HepG2 (cell line): ENCODE results near the gene PTPN18. TPM values are rescaled to one million over a fixed set of nuclear protein-coding genes. Genes with fewer than 3 reads are reported as not detected.

ENCODE experiments used
- AHR ChIP-seq: IDR thresholded peaks from 2 replicates; pipeline ENCODE4 v1.6.1; 2018; ENCODE audit warnings: missing genetic modification reagents, missing compliant biosample characterization
- ARNT2 ChIP-seq: sonication (generic); formaldehyde crosslinking; IDR thresholded peaks from 2 replicates; pipeline ENCODE4 v1.8.0; 2022; ENCODE audit warnings: mild to moderate bottlenecking, low read depth, missing genetic modification reagents, moderate library complexity
- ATF6 ChIP-seq: sonication (generic); formaldehyde crosslinking; conservative IDR thresholded peaks from 2 replicates; pipeline ENCODE4 v1.4.0; 2020; ENCODE audit warnings: missing genetic modification reagents
- EED ChIP-seq: sonication (generic); formaldehyde crosslinking; IDR thresholded peaks from 2 replicates; pipeline ENCODE4 v1.5.0; 2020; ENCODE audit warnings: mild to moderate bottlenecking, missing genetic modification reagents
- FOXC1 ChIP-seq: sonication (generic); formaldehyde crosslinking; IDR thresholded peaks from 2 replicates; pipeline ENCODE4 v1.8.0; 2022; ENCODE audit warnings: mild to moderate bottlenecking, missing genetic modification reagents, borderline replicate concordance
- GABPA ChIP-seq, 2 experiments: IDR thresholded peaks; 2 replicates each; pipeline ENCODE4 v1.6.1; 2011 to 2016; ENCODE audit warnings: low read depth in 2 of 2, low read length in 1 of 2, missing biosample characterization in 1 of 2, missing genetic modification characterization in 1 of 2
- HNF4A ChIP-seq: sonication (generic); formaldehyde crosslinking; IDR thresholded peaks from 2 replicates; pipeline ENCODE4 v1.4.0; 2020; ENCODE audit warnings: missing genetic modification reagents
- MAFG ChIP-seq: sonication (generic); formaldehyde crosslinking; IDR thresholded peaks from 2 replicates; pipeline ENCODE4 v1.5.1; 2020; ENCODE audit warnings: mild to moderate bottlenecking, missing genetic modification reagents
- MLXIP ChIP-seq: sonication (generic); formaldehyde crosslinking; IDR thresholded peaks from 2 replicates; pipeline ENCODE4 v1.9.0; 2021; ENCODE audit warnings: missing genetic modification reagents, borderline replicate concordance
- MTF1 ChIP-seq: sonication (generic); formaldehyde crosslinking; IDR thresholded peaks from 2 replicates; pipeline ENCODE4 v1.5.0; 2020; ENCODE audit warnings: missing genetic modification reagents
- MYC ChIP-seq: sonication (generic); formaldehyde crosslinking; IDR thresholded peaks from 2 replicates; pipeline ENCODE4 v1.9.0; 2021; ENCODE audit warnings: missing genetic modification reagents, borderline replicate concordance
- NAIF1 ChIP-seq: sonication (generic); formaldehyde crosslinking; IDR thresholded peaks from 2 replicates; pipeline ENCODE4 v1.5.0; 2020; ENCODE audit warnings: mild to moderate bottlenecking, missing genetic modification reagents, borderline replicate concordance
- NFIC ChIP-seq: IDR thresholded peaks from 2 replicates; pipeline ENCODE4 v1.6.1; 2012; ENCODE audit warnings: mild to moderate bottlenecking, low read length, inconsistent platforms
- NRL ChIP-seq: sonication (generic); formaldehyde crosslinking; IDR thresholded peaks from 2 replicates; pipeline ENCODE4 v1.5.0; 2020; ENCODE audit warnings: missing genetic modification reagents, mild to moderate bottlenecking, moderate library complexity, borderline replicate concordance
- POLR2AphosphoS2 ChIP-seq: IDR thresholded peaks from 2 replicates; pipeline ENCODE4 v1.6.1; 2011; ENCODE audit warnings: low read depth, low read length, improper control_type of control experiment
- SALL2 ChIP-seq: sonication (generic); formaldehyde crosslinking; IDR thresholded peaks from 2 replicates; pipeline ENCODE4 v1.8.1; 2023; ENCODE audit warnings: mild to moderate bottlenecking, missing genetic modification reagents, inconsistent platforms
- SATB2 ChIP-seq: sonication (generic); formaldehyde crosslinking; IDR thresholded peaks from 2 replicates; pipeline ENCODE4 v1.5.0; 2020; ENCODE audit warnings: missing genetic modification reagents
- SIX4 ChIP-seq: sonication (generic); formaldehyde crosslinking; IDR thresholded peaks from 2 replicates; pipeline ENCODE4 v1.4.0; 2020; ENCODE audit warnings: missing genetic modification reagents
- SSRP1 ChIP-seq: IDR thresholded peaks from 2 replicates; pipeline ENCODE4 v1.6.1; 2016; ENCODE audit warnings: control low read depth
- THYN1 ChIP-seq: sonication (generic); formaldehyde crosslinking; IDR thresholded peaks from 2 replicates; pipeline ENCODE4 v1.8.1; 2023; ENCODE audit warnings: low read depth, mild to moderate bottlenecking, moderate library complexity, missing genetic modification reagents, borderline replicate concordance
- ZBTB25 ChIP-seq: IDR thresholded peaks from 2 replicates; pipeline ENCODE4 v1.6.1; 2018; ENCODE audit warnings: missing genetic modification reagents
- ZC3H13 ChIP-seq: sonication (generic); formaldehyde crosslinking; IDR thresholded peaks from 2 replicates; pipeline ENCODE4 v1.8.1; 2023; ENCODE audit warnings: mild to moderate bottlenecking, missing genetic modification reagents, moderate library complexity
- ZFP1 ChIP-seq: IDR thresholded peaks from 2 replicates; pipeline ENCODE4 v1.6.1; 2016
- ZNF207 ChIP-seq: fragments of 450-650 bp; IDR thresholded peaks from 2 replicates; pipeline ENCODE4 v1.6.1; 2016; ENCODE audit warnings: antibody characterized with exemption, borderline replicate concordance
- ZNF431 ChIP-seq: sonication (generic); formaldehyde crosslinking; IDR thresholded peaks from 2 replicates; pipeline ENCODE4 v1.9.0; 2022; ENCODE audit warnings: missing genetic modification reagents, low read depth, mild to moderate bottlenecking, borderline replicate concordance
- ZNF496 ChIP-seq: sonication (generic); formaldehyde crosslinking; IDR thresholded peaks from 2 replicates; pipeline ENCODE4 v1.8.1; 2023; ENCODE audit warnings: mild to moderate bottlenecking, moderate library complexity, missing genetic modification reagents; ENCODE audit not compliant: insufficient replicate concordance
- ZNF501 ChIP-seq: sonication (generic); formaldehyde crosslinking; IDR thresholded peaks from 2 replicates; pipeline ENCODE4 v1.5.1; 2020; ENCODE audit warnings: mild to moderate bottlenecking, moderate library complexity, missing genetic modification reagents
- polyA plus RNA-seq, 8 experiments: library from polyadenylated mRNA; depleted of rRNA in 3 of 8; stranded (reverse) in 7 of 8; unstranded in 1 of 8; fragments of >200 nt; fragmentation: Illumina TruSeq in 4 of 8; extraction: Trizol in 4 of 8; gene quantifications; 2 replicates each; pipeline versions ENCODE4 v1.2.1 to v1.2.3, GENCODE V29; 2011 to 2016; ENCODE audit warnings: low read depth in 4 of 8, missing spikeins in 1 of 8, mixed read lengths in 1 of 8; ENCODE audit not compliant: insufficient read depth in 1 of 8
- total RNA-seq, 5 experiments: library from RNA; depleted of rRNA; stranded (reverse); fragments of >200 nt; fragmentation: Illumina TruSeq; extraction: Trizol; gene quantifications; 2 replicates each; pipeline ENCODE4 v1.2.3, GENCODE V29; 2016; ENCODE audit warnings: low read depth in 1 of 5

Gene PTPN18
- total and polyA plus RNA-seq, 2 of the 13 experiments (the other 11 are each of a cell fraction or from before 2014, with no cell fraction given) = 14.8 to 39.6 TPM

- TF ChIP-seq NRL = no peak
- TF ChIP-seq SSRP1 = no peak
- no peak for TF ChIP-seq SATB2 (CRISPR knock-in tag)
- peak; percentile 36; the same call in 1 of the 2 replicates for TF ChIP-seq FOXC1
- TF ChIP-seq EED (CRISPR knock-in tag) = no peak
- peak; percentile 51; the same call in 1 of the 2 replicates for TF ChIP-seq NAIF1 (CRISPR knock-in tag)
- TF ChIP-seq ZNF496 = no peak
- no peak for TF ChIP-seq MLXIP (CRISPR knock-in tag)
- TF ChIP-seq ZFP1 (CRISPR knock-in tag) = peak; percentile 28; the same call in 1 of the 2 replicates
- no peak for TF ChIP-seq ZBTB25
- no peak for TF ChIP-seq THYN1
- no peak for TF ChIP-seq MYC (CRISPR knock-in tag)
- peak; percentile 36; the same call in 1 of the 2 replicates for TF ChIP-seq ATF6
- TF ChIP-seq POLR2AphosphoS2 = no peak
- no peak for TF ChIP-seq MTF1
- TF ChIP-seq SALL2 (CRISPR knock-in tag) = no peak
- TF ChIP-seq ZC3H13 (CRISPR knock-in tag) = no peak
- no peak for TF ChIP-seq MAFG
- TF ChIP-seq HNF4A (CRISPR knock-in tag) = no peak
- 0 out of 2 replicates have a peak, but pooled peaks have one; percentile 39 for TF ChIP-seq ARNT2 (CRISPR knock-in tag)
- no peak for TF ChIP-seq AHR (CRISPR knock-in tag)
- TF ChIP-seq ZNF501 (CRISPR knock-in tag) = peak; percentile 66; the same call in 1 of the 2 replicates
- TF ChIP-seq ZNF431 (CRISPR knock-in tag) = no peak
- TF ChIP-seq SIX4 (CRISPR knock-in tag) = no peak
- TF ChIP-seq NFIC = no peak
- no peak for TF ChIP-seq ZNF207
- TF ChIP-seq GABPA (IDR thresholded peaks at IDR 0.05; ENCODE audit: low read depth, low read length) = peak; percentile 26; the same call in 1 of the 2 replicates
- no peak for TF ChIP-seq GABPA (CRISPR knock-in tag; IDR thresholded peaks at IDR 0.05; ENCODE audit: low read depth)
These were observed 13.8 kb upstream of the PTPN18 start (continued) for GRCh38 chr2:130342020-130342532.
